Retinal pigment epithelial cell (primary cell): ENCODE data around the gene HIF3A.

Source experiments
- DNase-seq: peaks from one replicate; pipeline ENCODE4 v3.0.0-alpha.2; 2010; ENCODE audit warnings: low read depth
- H3K4me3 ChIP-seq: 2 replicates; pipeline ENCODE4 v1.5.1; 2011; ENCODE audit warnings: mild to moderate bottlenecking, low read length, control low read depth, moderate library complexity
- CTCF ChIP-seq: conservative IDR thresholded peaks from 2 replicates; pipeline ENCODE4 v1.5.1; 2011; ENCODE audit warnings: low read depth, low read length, control low read depth, inconsistent platforms

Gene HIF3A

DNA sequence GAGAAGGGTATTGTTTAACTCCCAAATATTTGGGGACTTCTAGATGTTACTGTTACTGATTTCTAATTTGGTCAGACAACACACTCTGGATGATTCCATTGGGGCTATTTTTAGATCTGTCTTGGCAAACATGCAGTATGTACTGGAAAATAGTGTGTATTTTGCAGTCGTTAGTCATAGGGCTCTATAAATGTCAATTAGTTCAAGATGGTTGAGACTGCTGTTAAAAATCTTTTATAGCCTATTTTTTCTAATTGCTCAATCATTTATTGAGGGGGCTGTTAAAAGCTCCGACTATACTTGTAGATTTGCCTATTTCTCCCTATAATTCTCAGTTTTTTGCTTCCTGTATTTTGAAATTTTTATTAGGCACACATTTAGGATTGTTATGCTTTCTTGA lies 81.4 kb downstream of the HIF3A start:
- DNase-seq, result no peak

DNA sequence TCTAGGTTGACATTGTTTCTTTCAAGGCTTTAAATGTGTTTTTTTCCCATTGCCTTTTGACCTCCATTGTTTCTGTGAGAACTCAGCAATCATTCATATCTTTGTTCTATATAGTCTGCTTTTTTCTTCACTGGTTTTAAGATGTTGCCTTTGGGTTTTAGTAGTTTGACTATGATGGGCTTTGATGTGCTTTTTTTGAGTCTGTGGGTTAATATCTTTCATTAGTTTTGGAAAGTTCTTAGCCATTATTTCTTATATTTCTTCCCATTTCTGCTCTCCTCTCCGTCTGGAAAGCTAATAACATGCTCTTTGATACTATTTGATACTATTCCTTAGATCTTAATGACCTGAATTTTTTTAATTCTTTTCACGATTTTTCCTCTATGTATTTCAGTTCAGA lies 83.8 kb downstream of the HIF3A start:
- no peak for DNase-seq
- no peak for TF ChIP-seq CTCF
- no peak overlapping the region for H3K4me3 ChIP-seq

More for the DNA sequence above, 81.4 kb downstream of the HIF3A start:
- H3K4me3 ChIP-seq, result no peak overlapping the region
- no peak for TF ChIP-seq CTCF

GRCh38 chr19:46381346-46381745 lies 84.5 kb downstream of the HIF3A start:
- no peak for TF ChIP-seq CTCF
- DNase-seq, result no peak
- H3K4me3 ChIP-seq, result no peak overlapping the region

- TF ChIP-seq CTCF, result no peak
- no peak for DNase-seq
- no peak overlapping the region for H3K4me3 ChIP-seq
Observed at GRCh38 chr19:46381756-46382345, 85.0 kb downstream of the HIF3A start.

GRCh38 chr19:46383171-46383815 lies 86.5 kb downstream of the HIF3A start:
- no peak for TF ChIP-seq CTCF
- no peak overlapping the region for H3K4me3 ChIP-seq
- DNase-seq, result no peak

DNA sequence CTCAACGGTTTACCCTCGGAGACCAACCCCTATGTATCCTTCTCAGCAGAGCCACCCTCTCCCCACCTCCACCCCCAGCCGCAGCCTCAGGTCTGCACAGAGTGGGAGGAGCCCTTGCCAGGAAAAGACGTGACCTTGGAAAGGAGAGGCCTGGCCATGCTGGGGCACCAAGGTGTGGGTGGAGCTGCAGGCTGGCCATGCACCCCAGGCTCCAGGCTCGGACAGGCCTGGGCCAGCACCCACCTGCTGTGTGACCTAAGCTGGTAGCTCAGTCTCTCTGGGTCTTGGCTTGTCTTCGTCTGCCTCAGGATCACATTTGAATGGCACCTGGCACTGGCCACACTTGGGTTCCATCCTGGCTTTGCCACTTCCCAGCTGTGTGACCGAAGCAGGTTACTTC lies 87.0 kb downstream of the HIF3A start:
- no peak for TF ChIP-seq CTCF
- H3K4me3 ChIP-seq, result no peak overlapping the region
- no peak for DNase-seq

GRCh38 chr19:46384396-46384795 lies 87.6 kb downstream of the HIF3A start:
- H3K4me3 ChIP-seq, result no peak overlapping the region
- no peak for TF ChIP-seq CTCF
- DNase-seq, result no peak
